AG09309 (cell line): ENCODE measurements around the gene CEP350.

ENCODE experiments used
- DNase-seq: peaks from one replicate; pipeline ENCODE4 v3.0.0-alpha.2; 2010; ENCODE audit warnings: low read depth
- H3K4me3 ChIP-seq: 2 replicates; pipeline ENCODE4 v1.5.1; 2011; ENCODE audit warnings: mild to moderate bottlenecking, low read depth, low read length, moderate library complexity; ENCODE audit not compliant: control insufficient read depth
- CTCF ChIP-seq: IDR thresholded peaks from 2 replicates; pipeline ENCODE4 v1.5.1; 2011; ENCODE audit warnings: mild to moderate bottlenecking, low read depth, low read length, inconsistent platforms; ENCODE audit not compliant: insufficient read depth, control insufficient read depth; ENCODE audit errors: missing control alignments

CEP350 gene

GRCh38 chr1:180136968-180137356, 182.4 kb downstream of the CEP350 start:
- no peak overlapping the region for H3K4me3 ChIP-seq
- TF ChIP-seq CTCF = no peak
- DNase-seq = no peak

- DNase-seq = no peak
- no peak for TF ChIP-seq CTCF
- H3K4me3 ChIP-seq = no peak overlapping the region
These were observed 183.2 kb downstream of the CEP350 start for GRCh38 chr1:180137776-180138175.

GRCh38 chr1:180141381-180141934, 186.8 kb downstream of the CEP350 start:
- H3K4me3 ChIP-seq = no peak overlapping the region
- no peak for DNase-seq
- no peak for TF ChIP-seq CTCF

GRCh38 chr1:180143359-180143758, 188.7 kb downstream of the CEP350 start:
- H3K4me3 ChIP-seq = no peak overlapping the region
- no peak for DNase-seq
- no peak for TF ChIP-seq CTCF

GRCh38 chr1:180144659-180145357, 190.2 kb downstream of the CEP350 start:
- H3K4me3 ChIP-seq = no peak overlapping the region
- TF ChIP-seq CTCF = no peak
- DNase-seq = no peak

- no peak for TF ChIP-seq CTCF
- DNase-seq = no peak
- no peak overlapping the region for H3K4me3 ChIP-seq
These were observed 190.8 kb downstream of the CEP350 start for GRCh38 chr1:180145446-180145845.
